ENCODE results near the gene RET.

DNA sequence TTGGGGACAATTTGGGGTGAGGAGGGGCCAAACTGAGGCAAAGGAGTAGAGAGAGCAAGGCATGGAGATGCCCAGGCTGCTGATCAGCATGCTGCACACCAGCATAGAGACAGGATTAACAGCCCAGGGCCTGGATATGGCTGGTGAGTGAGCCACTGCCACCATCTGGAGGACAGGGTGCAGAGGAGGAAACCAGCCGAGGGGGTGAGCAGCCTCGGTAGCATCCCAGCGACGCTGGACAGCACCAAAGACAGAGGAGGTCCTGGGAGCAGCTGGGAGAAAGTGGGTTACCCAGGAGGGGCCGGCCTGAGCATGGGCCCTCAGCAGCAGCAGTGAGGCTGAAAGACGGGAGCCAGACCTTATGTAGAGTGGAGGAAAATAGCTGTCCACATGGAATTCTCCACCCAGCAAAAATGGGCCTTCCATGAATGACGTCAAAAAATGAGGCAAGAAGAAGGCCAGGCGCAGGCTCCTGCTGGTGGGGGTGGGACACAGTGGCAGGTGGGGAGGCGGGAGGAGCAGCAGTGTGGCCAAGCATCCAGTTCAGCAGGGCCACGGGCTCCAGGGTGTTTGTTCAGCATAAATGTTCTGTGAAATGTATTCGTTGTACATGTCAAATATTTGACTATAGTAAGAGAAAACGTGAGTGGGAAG lies 16.7 kb downstream of the RET start:
- no peak for TF ChIP-seq POLR2A (IDR thresholded peaks at IDR 0.05)
- no peak for TF ChIP-seq EP300 (IDR thresholded peaks at IDR 0.05)
